Measurements from ENCODE around the gene THOC3.
"Not testable (repeated sequence)": the region's sequence is repeated elsewhere in the genome, so short reads cannot be mapped to it uniquely, and the experiment has no call there.

THOC3 gene

DNA sequence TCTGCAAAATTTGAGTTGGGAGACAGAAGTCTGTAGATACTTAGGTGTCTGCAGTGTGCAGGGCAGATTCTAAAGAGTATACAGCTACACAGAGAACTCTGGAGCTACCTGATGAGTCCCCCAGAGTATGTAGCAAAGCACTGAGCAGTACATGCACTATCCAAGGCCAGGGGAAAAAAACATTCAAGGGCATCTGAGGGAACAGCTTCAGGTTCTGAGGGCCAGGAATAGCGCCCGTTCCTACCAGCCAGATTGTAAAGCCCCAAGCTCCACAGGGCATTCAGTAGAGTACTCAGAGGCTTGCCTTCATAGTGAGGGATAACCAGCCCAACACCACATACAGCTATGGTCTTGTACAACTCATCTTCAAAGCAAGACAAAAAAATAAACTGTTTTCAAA is 27.5 kb downstream of the THOC3 start:
- not testable (repeated sequence) for H3K4me1 ChIP-seq (ENCODE audit: control insufficient read depth in 1 of 2, insufficient read depth in 2 of 2, low read length in 2 of 2); H3K27ac ChIP-seq (ENCODE audit: low read depth, low read length); H3K27me3 ChIP-seq (ENCODE audit: control insufficient read depth in 1 of 2, insufficient read depth in 2 of 2, low read length in 2 of 2); H3K4me3 ChIP-seq (ENCODE audit: low read depth in 1 of 2, low read length in 2 of 2); H3K9ac ChIP-seq (ENCODE audit: low read depth in 1 of 2, low read length in 2 of 2); H3K36me3 ChIP-seq (ENCODE audit: control insufficient read depth in 1 of 2, insufficient read depth in 2 of 2, low read length in 2 of 2); H3K9me3 ChIP-seq (ENCODE audit: control insufficient read depth in 1 of 2, low read length in 2 of 2)

DNA sequence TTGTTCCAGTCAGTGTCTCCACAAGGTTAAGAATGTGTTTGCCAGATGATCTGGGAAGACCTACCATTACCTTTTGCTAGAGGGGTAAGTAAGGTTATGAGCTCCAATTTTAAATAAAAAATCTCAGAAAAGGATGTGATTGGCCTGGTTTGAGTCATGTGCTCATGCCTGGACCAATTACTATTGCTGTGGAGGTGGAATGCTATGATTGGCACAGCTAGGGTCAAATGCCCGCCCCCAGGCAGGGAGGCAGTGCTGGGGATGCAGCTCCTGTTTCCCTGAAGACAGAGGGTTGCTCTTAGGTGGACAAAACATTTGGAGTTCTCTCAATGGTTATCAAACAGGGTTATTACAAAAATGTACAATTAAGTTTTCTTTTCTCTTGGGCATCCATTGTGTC is 29.6 kb downstream of the THOC3 start:
- not testable (repeated sequence) for H3K9ac ChIP-seq (ENCODE audit: low read depth in 1 of 2, low read length in 2 of 2); H3K4me3 ChIP-seq (ENCODE audit: low read depth in 1 of 2, low read length in 2 of 2); H3K36me3 ChIP-seq (ENCODE audit: control insufficient read depth in 1 of 2, insufficient read depth in 2 of 2, low read length in 2 of 2); H3K27ac ChIP-seq (ENCODE audit: low read depth, low read length); H3K4me1 ChIP-seq (ENCODE audit: control insufficient read depth in 1 of 2, insufficient read depth in 2 of 2, low read length in 2 of 2); H3K9me3 ChIP-seq (ENCODE audit: control insufficient read depth in 1 of 2, low read length in 2 of 2); H3K27me3 ChIP-seq (ENCODE audit: control insufficient read depth in 1 of 2, insufficient read depth in 2 of 2, low read length in 2 of 2)

DNA sequence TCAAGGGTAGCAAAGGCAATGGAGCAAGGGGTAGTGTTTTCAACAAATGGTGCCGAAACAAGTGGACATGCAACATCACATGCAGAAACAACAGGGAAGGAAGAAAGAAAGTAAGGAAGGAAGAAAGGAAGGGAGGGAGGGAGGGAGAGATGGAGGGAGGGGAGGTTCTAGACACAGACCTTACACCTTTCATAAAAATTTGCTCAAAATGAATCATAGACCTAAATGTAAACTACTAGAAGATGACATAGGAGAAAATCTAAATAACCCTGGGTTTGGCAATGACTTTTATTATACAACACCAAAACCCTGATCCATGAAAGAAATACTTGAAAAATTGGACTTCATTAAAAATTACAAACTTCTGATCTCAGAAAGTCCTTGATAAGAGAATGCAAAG is 39.4 kb downstream of the THOC3 start:
- H3K4me3 ChIP-seq (ENCODE audit: low read depth in 1 of 2, low read length in 2 of 2); H3K36me3 ChIP-seq (ENCODE audit: control insufficient read depth in 1 of 2, insufficient read depth in 2 of 2, low read length in 2 of 2); H3K27me3 ChIP-seq (ENCODE audit: control insufficient read depth in 1 of 2, insufficient read depth in 2 of 2, low read length in 2 of 2); H3K27ac ChIP-seq (ENCODE audit: low read depth, low read length); H3K9me3 ChIP-seq (ENCODE audit: control insufficient read depth in 1 of 2, low read length in 2 of 2); H3K4me1 ChIP-seq (ENCODE audit: control insufficient read depth in 1 of 2, insufficient read depth in 2 of 2, low read length in 2 of 2); H3K9ac ChIP-seq (ENCODE audit: low read depth in 1 of 2, low read length in 2 of 2): not testable (repeated sequence)

GRCh38 chr5:175925106-175925505 is 43.0 kb downstream of the THOC3 start:
- H3K4me1 ChIP-seq (ENCODE audit: control insufficient read depth in 1 of 2, insufficient read depth in 2 of 2, low read length in 2 of 2); H3K4me3 ChIP-seq (ENCODE audit: low read depth in 1 of 2, low read length in 2 of 2); H3K9me3 ChIP-seq (ENCODE audit: control insufficient read depth in 1 of 2, low read length in 2 of 2); H3K36me3 ChIP-seq (ENCODE audit: control insufficient read depth in 1 of 2, insufficient read depth in 2 of 2, low read length in 2 of 2); H3K27me3 ChIP-seq (ENCODE audit: control insufficient read depth in 1 of 2, insufficient read depth in 2 of 2, low read length in 2 of 2); H3K9ac ChIP-seq (ENCODE audit: low read depth in 1 of 2, low read length in 2 of 2); H3K27ac ChIP-seq (ENCODE audit: low read depth, low read length): not testable (repeated sequence)

GRCh38 chr5:175922192-175922885 is 45.8 kb downstream of the THOC3 start:
- Histone ChIP-seq H3K27me3 (ENCODE audit: control insufficient read depth in 1 of 2, insufficient read depth in 2 of 2, low read length in 2 of 2) (no peaks in the 10 kb centered on the region), H3K9ac (ENCODE audit: low read depth in 1 of 2, low read length in 2 of 2) (no peak overlapping the region), H3K27ac (ENCODE audit: low read depth, low read length) (no peak overlapping the region), H3K4me3 (ENCODE audit: low read depth in 1 of 2, low read length in 2 of 2) (no peak overlapping the region), H3K4me1 (ENCODE audit: control insufficient read depth in 1 of 2, insufficient read depth in 2 of 2, low read length in 2 of 2) (no peaks in the 10 kb centered on the region), H3K9me3 (ENCODE audit: control insufficient read depth in 1 of 2, low read length in 2 of 2) (no peaks in the 10 kb centered on the region), H3K36me3 (ENCODE audit: control insufficient read depth in 1 of 2, insufficient read depth in 2 of 2, low read length in 2 of 2) (no peaks in the 10 kb centered on the region)

GRCh38 chr5:175921061-175921730 is 46.9 kb downstream of the THOC3 start:
- no peaks in the 10 kb centered on the region for H3K27me3 ChIP-seq (ENCODE audit: control insufficient read depth in 1 of 2, insufficient read depth in 2 of 2, low read length in 2 of 2)
- no peaks in the 10 kb centered on the region for H3K36me3 ChIP-seq (ENCODE audit: control insufficient read depth in 1 of 2, insufficient read depth in 2 of 2, low read length in 2 of 2)
- H3K27ac ChIP-seq (ENCODE audit: low read depth, low read length) = no peak overlapping the region
- H3K4me1 ChIP-seq (ENCODE audit: control insufficient read depth in 1 of 2, insufficient read depth in 2 of 2, low read length in 2 of 2) = no peaks in the 10 kb centered on the region
- H3K9me3 ChIP-seq (ENCODE audit: control insufficient read depth in 1 of 2, low read length in 2 of 2) = no peaks in the 10 kb centered on the region
- H3K9ac ChIP-seq (ENCODE audit: low read depth in 1 of 2, low read length in 2 of 2) = no peak overlapping the region
- no peak overlapping the region for H3K4me3 ChIP-seq (ENCODE audit: low read depth in 1 of 2, low read length in 2 of 2)

DNA sequence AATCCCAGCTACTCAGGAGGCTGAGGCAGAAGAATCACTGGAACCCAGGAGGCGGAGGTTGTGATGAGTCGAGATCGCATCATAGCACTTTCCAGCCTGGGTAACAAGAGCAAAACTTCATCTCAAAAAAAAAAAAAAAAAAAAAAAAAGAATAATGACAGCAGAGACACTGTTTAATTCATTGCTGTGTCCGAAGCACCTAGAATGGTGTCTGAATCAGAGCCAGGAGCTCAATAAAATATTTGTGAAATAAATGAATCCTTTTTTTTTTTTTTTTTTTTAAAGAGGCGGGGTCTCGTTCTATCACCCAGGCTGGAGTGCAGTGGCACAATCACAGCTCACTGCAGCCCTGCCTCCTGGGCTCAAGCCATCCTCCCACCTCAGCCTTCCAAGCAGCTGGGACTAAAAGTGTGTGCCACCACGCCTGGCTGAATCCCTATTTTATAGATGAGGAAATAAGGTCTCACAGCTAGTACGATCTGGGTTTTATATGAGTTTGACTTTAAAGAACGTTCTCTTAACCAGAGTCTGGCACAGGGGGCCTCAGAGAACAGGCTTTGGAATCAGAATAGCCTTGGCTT is 47.8 kb downstream of the THOC3 start:
- Histone ChIP-seq H3K4me1 (ENCODE audit: control insufficient read depth in 1 of 2, insufficient read depth in 2 of 2, low read length in 2 of 2) (no peaks in the 10 kb centered on the region), H3K4me3 (ENCODE audit: low read depth in 1 of 2, low read length in 2 of 2) (no peak overlapping the region), H3K36me3 (ENCODE audit: control insufficient read depth in 1 of 2, insufficient read depth in 2 of 2, low read length in 2 of 2) (no peaks in the 10 kb centered on the region), H3K27ac (ENCODE audit: low read depth, low read length) (no peak overlapping the region), H3K9ac (ENCODE audit: low read depth in 1 of 2, low read length in 2 of 2) (no peak overlapping the region), H3K27me3 (ENCODE audit: control insufficient read depth in 1 of 2, insufficient read depth in 2 of 2, low read length in 2 of 2) (no peaks in the 10 kb centered on the region), H3K9me3 (ENCODE audit: control insufficient read depth in 1 of 2, low read length in 2 of 2) (no peaks in the 10 kb centered on the region)

- not testable (repeated sequence) for H3K4me3 ChIP-seq (ENCODE audit: low read depth in 1 of 2, low read length in 2 of 2); H3K4me1 ChIP-seq (ENCODE audit: control insufficient read depth in 1 of 2, insufficient read depth in 2 of 2, low read length in 2 of 2); H3K36me3 ChIP-seq (ENCODE audit: control insufficient read depth in 1 of 2, insufficient read depth in 2 of 2, low read length in 2 of 2); H3K9ac ChIP-seq (ENCODE audit: low read depth in 1 of 2, low read length in 2 of 2); H3K9me3 ChIP-seq (ENCODE audit: control insufficient read depth in 1 of 2, low read length in 2 of 2); H3K27me3 ChIP-seq (ENCODE audit: control insufficient read depth in 1 of 2, insufficient read depth in 2 of 2, low read length in 2 of 2); H3K27ac ChIP-seq (ENCODE audit: low read depth, low read length)
These were observed 52.8 kb downstream of the THOC3 start for GRCh38 chr5:175915066-175916037.

DNA sequence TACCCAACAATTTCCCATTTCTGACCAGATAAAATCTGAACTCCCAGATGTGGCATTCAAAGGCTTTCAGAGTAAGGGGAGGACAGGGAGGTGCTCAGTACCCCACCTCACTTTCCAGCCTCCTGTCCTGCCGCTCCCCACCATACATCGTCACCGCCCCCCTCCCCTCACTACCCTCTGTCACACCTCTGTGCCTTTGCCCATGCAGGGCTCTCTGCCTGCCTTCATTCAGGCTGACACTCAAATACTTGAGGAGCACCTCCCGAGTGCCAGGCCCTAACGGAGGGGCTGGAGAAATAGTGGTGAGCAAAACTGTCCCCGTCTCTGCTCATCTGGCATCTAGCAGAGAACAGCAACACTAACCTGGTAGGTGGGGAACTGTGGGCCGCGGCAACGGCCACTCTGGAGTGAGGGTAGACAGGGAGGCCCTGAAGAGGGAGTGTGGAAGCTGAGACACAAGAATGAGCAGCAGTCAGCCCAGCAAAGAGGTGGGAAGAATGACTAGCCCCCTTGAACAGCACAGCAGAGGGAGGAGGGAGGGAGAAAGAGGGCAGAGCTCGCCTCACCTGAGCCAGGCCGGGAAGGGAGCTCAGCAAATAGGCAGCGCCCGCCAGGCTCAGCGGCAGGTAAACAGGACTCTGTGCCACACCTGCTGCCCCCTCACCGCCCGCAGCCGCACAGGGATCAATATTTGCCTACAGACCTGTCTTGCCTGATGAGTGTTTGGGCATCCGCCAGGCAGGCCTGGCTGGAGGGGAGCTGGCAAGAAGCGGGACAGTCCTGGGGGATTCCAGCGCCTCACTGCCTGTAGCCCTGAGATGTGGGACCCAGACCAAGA is 54.1 kb downstream of the THOC3 start:
- H3K36me3 ChIP-seq (ENCODE audit: control insufficient read depth in 1 of 2, insufficient read depth in 2 of 2, low read length in 2 of 2); H3K27ac ChIP-seq (ENCODE audit: low read depth, low read length); H3K4me3 ChIP-seq (ENCODE audit: low read depth in 1 of 2, low read length in 2 of 2); H3K4me1 ChIP-seq (ENCODE audit: control insufficient read depth in 1 of 2, insufficient read depth in 2 of 2, low read length in 2 of 2); H3K9me3 ChIP-seq (ENCODE audit: control insufficient read depth in 1 of 2, low read length in 2 of 2); H3K9ac ChIP-seq (ENCODE audit: low read depth in 1 of 2, low read length in 2 of 2); H3K27me3 ChIP-seq (ENCODE audit: control insufficient read depth in 1 of 2, insufficient read depth in 2 of 2, low read length in 2 of 2): not testable (repeated sequence)
